Osteoblast (primary cell): ENCODE measurements around the gene PUM2. TPM values are rescaled to one million over a fixed set of nuclear protein-coding genes. Genes with fewer than 3 reads are reported as not detected.

ENCODE experiments used
- DNase-seq: peaks from one replicate; pipeline ENCODE4 v3.0.0; 2011; ENCODE audit warnings: low spot score, mixed read lengths; ENCODE audit not compliant: insufficient read length; ENCODE audit errors: missing footprints
- H2AFZ ChIP-seq: 2 replicates; pipeline ENCODE4 v1.6.0; 2011; ENCODE audit warnings: mild to moderate bottlenecking, low read length
- H3K27ac ChIP-seq: 2 replicates; pipeline ENCODE4 v1.5.1; 2011; ENCODE audit warnings: mild to moderate bottlenecking, low read depth, low read length, moderate library complexity
- H3K27me3 ChIP-seq: 2 replicates; pipeline ENCODE4 v1.6.0; 2012; ENCODE audit warnings: mild to moderate bottlenecking, control low read depth, inconsistent platforms, low read length, moderate library complexity; ENCODE audit not compliant: insufficient read depth
- H3K36me3 ChIP-seq: 2 replicates; pipeline ENCODE4 v1.5.1; 2011; ENCODE audit warnings: mild to moderate bottlenecking, low read length, control low read depth, moderate library complexity; ENCODE audit not compliant: insufficient read depth
- H3K4me1 ChIP-seq: 2 replicates; pipeline ENCODE4 v1.5.1; 2011; ENCODE audit warnings: mild to moderate bottlenecking, low read length, control low read depth, moderate library complexity; ENCODE audit not compliant: insufficient read depth
- H3K4me2 ChIP-seq: 2 replicates; pipeline ENCODE4 v1.6.0; 2011; ENCODE audit warnings: mild to moderate bottlenecking, low read length; ENCODE audit not compliant: insufficient read depth
- H3K4me3 ChIP-seq: fragments of 200-600 bp; sonication (generic); 3 replicates; pipeline ENCODE4 v1.5.1; 2012; ENCODE audit warnings: mild to moderate bottlenecking, low read length, inconsistent platforms; ENCODE audit not compliant: insufficient read depth
- H3K79me2 ChIP-seq: 2 replicates; pipeline ENCODE4 v1.6.0; 2012; ENCODE audit warnings: mild to moderate bottlenecking, low read length, control low read depth, inconsistent platforms; ENCODE audit not compliant: insufficient read depth
- H3K9me3 ChIP-seq: 2 replicates; pipeline ENCODE4 v1.5.1; 2011; ENCODE audit warnings: low read depth, low read length, control low read depth
- H4K20me1 ChIP-seq: 2 replicates; pipeline ENCODE4 v1.6.0; 2012; ENCODE audit warnings: mild to moderate bottlenecking, low read length, control low read depth; ENCODE audit not compliant: insufficient read depth
- total RNA-seq: library from RNA; depleted of rRNA; stranded (reverse); fragments of >200 nt; gene quantifications from 2 replicates; pipeline ENCODE4 v1.2.3, GENCODE V29; 2012
- TF ChIP-seq, protein P1 (sequence below): IDR thresholded peaks from 2 replicates; pipeline ENCODE4 v1.5.1; 2011; ENCODE audit warnings: mild to moderate bottlenecking, low read depth, low read length, moderate library complexity; ENCODE audit errors: extremely low read depth

Gene PUM2
- total RNA-seq, 1 donor: 45.2 TPM

- Histone ChIP-seq H3K4me3 (no peak overlapping the region), H3K79me2 (peaks cover 5% of the 10 kb centered on the region), H3K36me3 (peaks cover 29% of the 10 kb centered on the region), H4K20me1 (peaks cover 3% of the 10 kb centered on the region), H3K27me3 (no peaks in the 10 kb centered on the region), H2AFZ (no peak overlapping the region), H3K9me3 (no peaks in the 10 kb centered on the region), H3K4me1 (no peaks in the 10 kb centered on the region), H3K4me2 (no peak overlapping the region), H3K27ac (no peak overlapping the region)
- DNase-seq: no peak
- TF ChIP-seq, protein P1, sequence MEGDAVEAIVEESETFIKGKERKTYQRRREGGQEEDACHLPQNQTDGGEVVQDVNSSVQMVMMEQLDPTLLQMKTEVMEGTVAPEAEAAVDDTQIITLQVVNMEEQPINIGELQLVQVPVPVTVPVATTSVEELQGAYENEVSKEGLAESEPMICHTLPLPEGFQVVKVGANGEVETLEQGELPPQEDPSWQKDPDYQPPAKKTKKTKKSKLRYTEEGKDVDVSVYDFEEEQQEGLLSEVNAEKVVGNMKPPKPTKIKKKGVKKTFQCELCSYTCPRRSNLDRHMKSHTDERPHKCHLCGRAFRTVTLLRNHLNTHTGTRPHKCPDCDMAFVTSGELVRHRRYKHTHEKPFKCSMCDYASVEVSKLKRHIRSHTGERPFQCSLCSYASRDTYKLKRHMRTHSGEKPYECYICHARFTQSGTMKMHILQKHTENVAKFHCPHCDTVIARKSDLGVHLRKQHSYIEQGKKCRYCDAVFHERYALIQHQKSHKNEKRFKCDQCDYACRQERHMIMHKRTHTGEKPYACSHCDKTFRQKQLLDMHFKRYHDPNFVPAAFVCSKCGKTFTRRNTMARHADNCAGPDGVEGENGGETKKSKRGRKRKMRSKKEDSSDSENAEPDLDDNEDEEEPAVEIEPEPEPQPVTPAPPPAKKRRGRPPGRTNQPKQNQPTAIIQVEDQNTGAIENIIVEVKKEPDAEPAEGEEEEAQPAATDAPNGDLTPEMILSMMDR: no peak
Observed at GRCh38 chr2:20264629-20265028, 86.0 kb downstream of the PUM2 start.

DNA sequence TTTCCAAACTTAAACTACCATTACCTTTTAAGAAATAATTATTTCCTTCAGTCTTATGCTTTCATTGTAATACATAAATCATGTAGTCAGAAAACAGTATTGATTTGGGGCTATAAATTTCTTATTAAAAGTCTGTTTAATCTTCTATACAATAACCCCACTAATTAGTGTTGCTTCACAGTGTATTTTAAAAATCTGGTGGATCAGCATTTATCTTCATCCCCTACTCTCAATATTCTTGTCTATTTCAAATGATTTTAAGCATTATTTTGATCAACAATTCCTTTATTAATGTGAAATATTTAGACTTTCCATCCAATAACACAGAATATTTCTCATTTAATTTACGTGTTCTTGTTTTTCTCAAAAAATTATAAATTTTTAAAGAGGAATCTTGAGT, 93.2 kb downstream of the PUM2 start:
- no peak overlapping the region for H3K27ac ChIP-seq
- no peaks in the 10 kb centered on the region for H3K4me1 ChIP-seq
- H3K27me3 ChIP-seq: no peaks in the 10 kb centered on the region
- H3K9me3 ChIP-seq: no peaks in the 10 kb centered on the region
- TF ChIP-seq, protein P1: no peak
- no peaks in the 10 kb centered on the region for H4K20me1 ChIP-seq
- H3K36me3 ChIP-seq: peaks cover 73% of the 10 kb centered on the region
- H2AFZ ChIP-seq: no peak overlapping the region
- no peak overlapping the region for H3K4me3 ChIP-seq
- H3K4me2 ChIP-seq: no peak overlapping the region
- peaks cover 2% of the 10 kb centered on the region for H3K79me2 ChIP-seq
- no peak for DNase-seq

- TF ChIP-seq, protein P1: no peak
- H3K36me3 ChIP-seq: peaks cover 78% of the 10 kb centered on the region
Observed at GRCh38 chr2:20254731-20255130, 95.9 kb downstream of the PUM2 start.

DNA sequence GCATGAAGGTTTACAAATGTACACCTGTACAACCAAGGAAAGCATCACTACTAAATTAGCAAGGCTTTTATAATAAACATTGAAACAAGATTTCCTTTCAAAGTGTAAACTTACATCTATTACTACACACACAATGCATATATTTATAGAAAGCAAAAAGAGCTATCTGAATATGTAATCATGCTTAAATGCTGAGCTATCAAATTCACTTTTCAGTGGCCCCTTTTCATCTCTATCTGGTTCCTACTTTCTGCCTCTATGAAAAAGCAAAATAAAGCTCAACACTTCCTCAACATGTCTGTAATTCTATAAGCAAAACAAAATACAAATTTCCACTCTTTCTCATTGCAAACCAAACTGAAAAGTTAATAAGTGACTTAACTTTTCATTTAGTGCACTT, 100.2 kb downstream of the PUM2 start:
- DNase-seq: no peak
- Histone ChIP-seq H3K4me3 (no peak overlapping the region), H3K9me3 (no peaks in the 10 kb centered on the region), H3K79me2 (no peaks in the 10 kb centered on the region), H2AFZ (no peak overlapping the region), H3K27me3 (no peaks in the 10 kb centered on the region), H4K20me1 (no peaks in the 10 kb centered on the region), H3K36me3 (peaks cover 82% of the 10 kb centered on the region), H3K4me2 (no peak overlapping the region), H3K27ac (no peak overlapping the region), H3K4me1 (no peaks in the 10 kb centered on the region)
- TF ChIP-seq, protein P1: no peak

More at GRCh38 chr2:20254731-20255130, 95.9 kb downstream of the PUM2 start:
- no peak overlapping the region for H3K4me2 ChIP-seq
- H4K20me1 ChIP-seq: no peaks in the 10 kb centered on the region
- no peak for DNase-seq
- no peak overlapping the region for H3K27ac ChIP-seq
- H3K4me3 ChIP-seq: no peak overlapping the region
- no peaks in the 10 kb centered on the region for H3K79me2 ChIP-seq
- H3K9me3 ChIP-seq: no peaks in the 10 kb centered on the region
- H2AFZ ChIP-seq: no peak overlapping the region
- no peaks in the 10 kb centered on the region for H3K27me3 ChIP-seq
- no peaks in the 10 kb centered on the region for H3K4me1 ChIP-seq
